ENCODE measurements around the gene TCF3. TPM values are rescaled to one million over a fixed set of nuclear protein-coding genes. Genes with fewer than 3 reads are reported as not detected.

Gene TCF3
- total and polyA plus RNA-seq, 9 donors: 73.5 to 153 (median 127) TPM

DNA sequence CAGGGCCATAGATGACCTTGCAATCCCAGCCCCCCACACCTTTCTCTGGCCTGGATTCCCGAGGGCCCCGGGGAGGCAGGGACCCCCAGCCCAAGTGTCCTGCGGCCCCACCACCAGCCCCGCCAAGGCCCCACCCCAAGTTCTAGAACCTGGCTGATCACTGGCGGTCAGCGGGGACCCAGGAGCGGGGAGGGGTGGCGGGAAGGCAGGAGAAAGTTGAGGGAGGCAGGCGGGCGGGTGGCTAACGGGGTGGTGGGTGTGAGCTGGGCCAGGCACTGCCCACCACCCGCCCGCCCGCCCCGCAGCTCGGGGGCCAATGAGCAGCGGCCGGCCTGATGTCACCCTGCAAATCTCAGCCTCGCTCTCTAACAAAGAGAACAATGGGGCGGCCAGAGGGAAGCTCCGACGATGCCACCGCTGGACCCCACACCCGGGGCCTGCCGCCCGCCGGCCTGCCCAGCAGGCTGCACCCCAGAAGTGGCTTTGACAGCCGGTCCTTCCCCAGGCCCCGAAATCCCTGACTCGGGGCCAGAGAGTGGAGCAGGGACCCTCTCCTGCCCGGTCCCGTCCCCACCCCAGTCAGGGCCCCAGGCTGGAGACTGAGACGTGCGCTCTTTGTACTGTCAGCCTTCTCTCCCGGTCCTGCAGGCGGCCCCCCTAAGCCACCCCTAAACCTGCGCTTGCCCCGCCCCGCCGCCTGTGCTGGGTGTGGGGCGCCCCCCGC lies 85.9 kb downstream of the TCF3 start:
- Histone ChIP-seq H3K27me3 (ENCODE audit: control insufficient read depth, insufficient read depth, low read length) (peaks cover 6% of the 10 kb centered on the region), H3K4me1 (ENCODE audit: control insufficient read depth, insufficient read depth, low read length) (peaks cover 13% of the 10 kb centered on the region), H3K36me3 (ENCODE audit: control insufficient read depth, insufficient read depth, low read length) (peaks cover 8% of the 10 kb centered on the region), H3K9me3 (replicated peaks; ENCODE audit: control insufficient read depth, low read depth, low read length) (no peaks in the 10 kb centered on the region), H3K4me3 (ENCODE audit: low read length) (peak overlapping the region; percentile 92), H3K27ac (ENCODE audit: low read length) (peak overlapping the region; percentile 99)
- 4% methylated on average over 30 of the region's 42 CpGs for WGBS (ENCODE audit: insufficient coverage)
- peak; percentile 94 for DNase-seq

DNA sequence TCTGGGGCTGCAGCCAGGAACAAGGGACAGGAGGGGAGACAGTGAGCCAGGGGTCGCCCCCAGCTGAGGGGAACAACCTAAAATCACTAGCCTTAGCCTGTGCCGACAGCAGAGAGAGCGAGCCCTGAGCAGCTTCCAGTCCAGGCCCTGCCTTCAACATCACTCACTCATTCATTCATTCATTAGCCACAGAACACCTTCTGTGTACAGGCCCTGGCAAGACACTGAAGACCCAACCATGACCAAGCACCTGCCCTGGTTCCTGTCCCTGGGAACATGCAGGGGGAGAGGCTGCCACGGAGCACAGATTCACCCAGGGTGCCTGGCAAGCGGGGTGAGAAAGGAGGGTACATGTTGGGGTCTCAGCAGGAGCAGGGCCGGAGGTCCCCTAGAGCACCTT lies 89.2 kb downstream of the TCF3 start:
- 84% methylated on average over 5 of the region's 6 CpGs for whole genome bisulfite sequencing (ENCODE audit: insufficient coverage)
- H3K27me3 ChIP-seq (ENCODE audit: control insufficient read depth, insufficient read depth, low read length): no peaks in the 10 kb centered on the region
- H3K27ac ChIP-seq (ENCODE audit: low read length): no peak overlapping the region
- no peaks in the 10 kb centered on the region for H3K9me3 ChIP-seq (replicated peaks; ENCODE audit: control insufficient read depth, low read depth, low read length)
- H3K36me3 ChIP-seq (ENCODE audit: control insufficient read depth, insufficient read depth, low read length): peaks cover 15% of the 10 kb centered on the region
- H3K4me3 ChIP-seq (ENCODE audit: low read length): no peak overlapping the region
- H3K4me1 ChIP-seq (ENCODE audit: control insufficient read depth, insufficient read depth, low read length): peaks cover 18% of the 10 kb centered on the region
- DNase-seq: no peak

DNA sequence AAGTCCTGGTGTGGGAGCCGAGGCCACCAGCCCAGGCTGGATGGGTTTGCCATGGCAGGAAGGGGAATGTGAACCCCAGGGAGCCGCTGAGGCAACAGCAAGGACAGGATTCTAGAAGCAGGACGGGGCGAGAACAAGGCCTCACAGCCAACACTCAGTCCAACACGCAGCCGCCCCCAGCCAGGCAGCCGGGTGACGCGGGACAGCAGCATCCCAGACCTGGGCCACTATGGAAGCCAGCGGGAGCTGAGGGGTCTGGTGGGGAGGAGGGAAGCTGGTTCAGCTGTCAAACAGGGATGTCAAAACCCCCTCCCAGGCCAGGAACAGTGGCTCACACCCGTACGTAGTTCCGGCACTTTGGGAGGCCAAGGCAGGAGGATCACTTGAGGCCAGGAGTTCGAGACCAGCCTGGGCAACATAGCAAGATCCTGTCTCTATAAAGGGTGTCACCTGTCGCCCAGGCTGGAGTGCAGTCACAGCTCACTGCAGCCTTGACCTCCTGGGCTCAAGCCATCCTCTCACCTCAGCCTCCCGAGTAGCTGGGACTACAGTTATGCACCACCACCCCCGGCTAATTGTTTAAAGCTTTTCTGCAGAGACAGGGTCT lies 91.1 kb downstream of the TCF3 start:
- peaks cover 18% of the 10 kb centered on the region for H3K4me1 ChIP-seq (ENCODE audit: control insufficient read depth, insufficient read depth, low read length)
- H3K36me3 ChIP-seq (ENCODE audit: control insufficient read depth, insufficient read depth, low read length): peaks cover 23% of the 10 kb centered on the region
- no peak for DNase-seq
- no peaks in the 10 kb centered on the region for H3K9me3 ChIP-seq (replicated peaks; ENCODE audit: control insufficient read depth, low read depth, low read length)
- WGBS (ENCODE audit: insufficient coverage): 68% methylated on average over 9 of the region's 17 CpGs
- no peak overlapping the region for H3K27ac ChIP-seq (ENCODE audit: low read length)
- no peak overlapping the region for H3K4me3 ChIP-seq (ENCODE audit: low read length)
- no peaks in the 10 kb centered on the region for H3K27me3 ChIP-seq (ENCODE audit: control insufficient read depth, insufficient read depth, low read length)

DNA sequence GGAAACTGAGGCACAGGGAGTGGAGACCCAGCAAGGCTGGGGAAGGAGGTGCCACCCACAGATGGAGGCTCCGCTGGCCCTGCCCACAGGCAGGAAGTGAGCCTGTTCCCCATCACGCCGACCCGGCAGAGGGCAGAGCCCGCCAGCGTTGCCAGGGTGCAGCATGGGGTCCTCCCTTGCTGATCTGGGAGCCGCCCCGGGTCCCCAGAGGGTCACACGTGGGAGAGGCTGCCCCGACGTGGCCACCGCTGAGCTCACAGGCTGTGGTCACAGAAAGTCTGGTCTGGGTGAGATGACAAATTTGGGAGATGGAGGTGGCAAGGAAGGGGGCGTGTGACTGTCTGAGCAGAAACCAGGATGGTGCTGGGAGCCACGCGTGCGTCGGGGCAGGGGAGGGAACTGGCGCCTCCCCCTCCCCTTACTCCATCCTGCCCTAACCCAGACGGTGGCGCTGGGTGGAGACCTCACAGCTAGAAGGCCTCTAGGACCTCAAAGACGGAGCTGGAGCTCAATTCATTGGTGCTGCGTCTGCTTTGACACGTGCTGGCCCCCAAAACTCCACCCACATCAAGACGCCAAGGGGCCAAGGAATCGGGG lies 92.0 kb downstream of the TCF3 start:
- WGBS (ENCODE audit: insufficient coverage): 57% methylated on average over 24 of the region's 25 CpGs
- H3K36me3 ChIP-seq (ENCODE audit: control insufficient read depth, insufficient read depth, low read length): peaks cover 23% of the 10 kb centered on the region
- H3K9me3 ChIP-seq (replicated peaks; ENCODE audit: control insufficient read depth, low read depth, low read length): no peaks in the 10 kb centered on the region
- no peak overlapping the region for H3K4me3 ChIP-seq (ENCODE audit: low read length)
- no peak for DNase-seq
- H3K4me1 ChIP-seq (ENCODE audit: control insufficient read depth, insufficient read depth, low read length): peaks cover 10% of the 10 kb centered on the region
- no peaks in the 10 kb centered on the region for H3K27me3 ChIP-seq (ENCODE audit: control insufficient read depth, insufficient read depth, low read length)
- H3K27ac ChIP-seq (ENCODE audit: low read length): no peak overlapping the region

Other genes with a start within 250 kb of the TCF3 start
- gene DAZAP1, start 245.0 kb downstream of the TCF3 start, total RNA-seq: 41.0 TPM
- 10 to 100 TPM; 61.0 to 80.2 (median 69.6) TPM for gene DAZAP1, start 245.0 kb downstream of the TCF3 start, polyA plus RNA-seq (ENCODE audit: insufficient read depth in 1 of 8, insufficient read length in 8 of 8, low replicate concordance in 1 of 8)
- 973 TPM for gene RPS15, start 214.2 kb downstream of the TCF3 start, total RNA-seq
- 1,000 to 10,000 TPM; 1,073 to 1,562 (median 1,234) TPM for gene RPS15, start 214.2 kb downstream of the TCF3 start, polyA plus RNA-seq (ENCODE audit: insufficient read depth in 1 of 8, insufficient read length in 8 of 8, low replicate concordance in 1 of 8)
- gene APC2, start 202.5 kb downstream of the TCF3 start, total RNA-seq: 0.40 TPM
- gene APC2, start 202.5 kb downstream of the TCF3 start, polyA plus RNA-seq (ENCODE audit: insufficient read depth in 1 of 8, insufficient read length in 8 of 8, low replicate concordance in 1 of 8): 1 to 10 TPM in 6 of 8 donors, under 1 TPM in 2; 0.87 to 1.3 (median 1.1) TPM
- 21.2 TPM for gene C19orf25, start 173.4 kb downstream of the TCF3 start, total RNA-seq
- 10 to 100 TPM; 17.5 to 23.9 (median 20.5) TPM for gene C19orf25, start 173.4 kb downstream of the TCF3 start, polyA plus RNA-seq (ENCODE audit: insufficient read depth in 1 of 8, insufficient read length in 8 of 8, low replicate concordance in 1 of 8)
- gene PCSK4, start 162.3 kb downstream of the TCF3 start, total RNA-seq: 0.84 TPM
- 1 to 10 TPM in 4 of 8 donors, under 1 TPM in 4; 0.76 to 3.1 (median 1.2) TPM for gene PCSK4, start 162.3 kb downstream of the TCF3 start, polyA plus RNA-seq (ENCODE audit: insufficient read depth in 1 of 8, insufficient read length in 8 of 8, low replicate concordance in 1 of 8)
- 0.58 TPM for gene REEP6, start 161.4 kb downstream of the TCF3 start, total RNA-seq
- gene REEP6, start 161.4 kb downstream of the TCF3 start, polyA plus RNA-seq (ENCODE audit: insufficient read depth in 1 of 8, insufficient read length in 8 of 8, low replicate concordance in 1 of 8): 10 to 100 TPM in 1 of 8 donors, 1 to 10 TPM in 7; 1.5 to 11.9 (median 2.0) TPM
- gene ADAMTSL5, start 139.6 kb downstream of the TCF3 start, total RNA-seq: 4.8 TPM
- 10 to 100 TPM in 5 of 8 donors, 1 to 10 TPM in 3; 7.2 to 17.4 (median 11.7) TPM for gene ADAMTSL5, start 139.6 kb downstream of the TCF3 start, polyA plus RNA-seq (ENCODE audit: insufficient read depth in 1 of 8, insufficient read length in 8 of 8, low replicate concordance in 1 of 8)
- 0.13 TPM for gene PLK5, start 128.5 kb downstream of the TCF3 start, total RNA-seq
- gene PLK5, start 128.5 kb downstream of the TCF3 start, polyA plus RNA-seq (ENCODE audit: insufficient read depth in 1 of 8, insufficient read length in 8 of 8, low replicate concordance in 1 of 8): 1 to 10 TPM in 1 of 8 donors, under 1 TPM in 7; 0.08 to 1.9 (median 0.31) TPM
- gene MEX3D, start 84.3 kb downstream of the TCF3 start, total RNA-seq: 30.1 TPM
- 10 to 100 TPM; 23.8 to 40.3 (median 31.9) TPM for gene MEX3D, start 84.3 kb downstream of the TCF3 start, polyA plus RNA-seq (ENCODE audit: insufficient read depth in 1 of 8, insufficient read length in 8 of 8, low replicate concordance in 1 of 8)
- gene MBD3, start 59.8 kb downstream of the TCF3 start, total RNA-seq: 58.6 TPM
- gene MBD3, start 59.8 kb downstream of the TCF3 start, polyA plus RNA-seq (ENCODE audit: insufficient read depth in 1 of 8, insufficient read length in 8 of 8, low replicate concordance in 1 of 8): 10 to 100 TPM; 57.2 to 73.5 (median 70.5) TPM
- 211 TPM for gene UQCR11, start 47.2 kb downstream of the TCF3 start, total RNA-seq
- 100 to 1,000 TPM in 7 of 8 donors, 10 to 100 TPM in 1; 95.4 to 159 (median 126) TPM for gene UQCR11, start 47.2 kb downstream of the TCF3 start, polyA plus RNA-seq (ENCODE audit: insufficient read depth in 1 of 8, insufficient read length in 8 of 8, low replicate concordance in 1 of 8)
- not detected for gene ONECUT3, start 100.9 kb upstream of the TCF3 start, total RNA-seq
- under 1 TPM in 6 of 8 donors, not detected in 2; 0.01 to 0.05 (median 0.03) TPM for gene ONECUT3, start 100.9 kb upstream of the TCF3 start, polyA plus RNA-seq (ENCODE audit: insufficient read depth in 1 of 8, insufficient read length in 8 of 8, low replicate concordance in 1 of 8)
- gene ATP8B3, start 159.7 kb upstream of the TCF3 start, total RNA-seq: 0.35 TPM
- 1 to 10 TPM in 2 of 8 donors, under 1 TPM in 6; 0.45 to 1.2 (median 0.71) TPM for gene ATP8B3, start 159.7 kb upstream of the TCF3 start, polyA plus RNA-seq (ENCODE audit: insufficient read depth in 1 of 8, insufficient read length in 8 of 8, low replicate concordance in 1 of 8)
- 4.8 TPM for gene REXO1, start 195.9 kb upstream of the TCF3 start, total RNA-seq
- gene REXO1, start 195.9 kb upstream of the TCF3 start, polyA plus RNA-seq (ENCODE audit: insufficient read depth in 1 of 8, insufficient read length in 8 of 8, low replicate concordance in 1 of 8): 10 to 100 TPM; 18.8 to 26.9 (median 24.1) TPM
- gene KLF16, start 211.0 kb upstream of the TCF3 start, total RNA-seq: 4.1 TPM
- 10 to 100 TPM in 7 of 8 donors, 1 to 10 TPM in 1; 9.9 to 15.0 (median 12.7) TPM for gene KLF16, start 211.0 kb upstream of the TCF3 start, polyA plus RNA-seq (ENCODE audit: insufficient read depth in 1 of 8, insufficient read length in 8 of 8, low replicate concordance in 1 of 8)
- gene ABHD17A, start 232.9 kb upstream of the TCF3 start, total RNA-seq: 63.7 TPM
- 10 to 100 TPM; 55.7 to 73.5 (median 58.3) TPM for gene ABHD17A, start 232.9 kb upstream of the TCF3 start, polyA plus RNA-seq (ENCODE audit: insufficient read depth in 1 of 8, insufficient read length in 8 of 8, low replicate concordance in 1 of 8)